Subcutaneous adipose tissue (tissue), 4 donors: ENCODE measurements around the gene SEH1L. TPM values are rescaled to one million over a fixed set of nuclear protein-coding genes. Genes with fewer than 3 reads are reported as not detected.

Experiments used
- total RNA-seq, 4 donors: library from RNA; depleted of rRNA; stranded (reverse); fragments of >200 nt; gene quantifications; one replicate each; pipeline ENCODE4 v1.1.0, GENCODE V29; 2016
- TF ChIP-seq, protein P1 (sequence below): fragments of 450-650 bp; IDR thresholded peaks from one replicate; pipeline ENCODE4 v1.5.1; 2016; ENCODE audit warnings: low read depth, mild to moderate bottlenecking, control low read depth, antibody characterized with exemption, moderate library complexity

SEH1L gene
- total RNA-seq, 4 donors from 2014 or later = 20.3 to 42.7 (median 27.8) TPM

DNA sequence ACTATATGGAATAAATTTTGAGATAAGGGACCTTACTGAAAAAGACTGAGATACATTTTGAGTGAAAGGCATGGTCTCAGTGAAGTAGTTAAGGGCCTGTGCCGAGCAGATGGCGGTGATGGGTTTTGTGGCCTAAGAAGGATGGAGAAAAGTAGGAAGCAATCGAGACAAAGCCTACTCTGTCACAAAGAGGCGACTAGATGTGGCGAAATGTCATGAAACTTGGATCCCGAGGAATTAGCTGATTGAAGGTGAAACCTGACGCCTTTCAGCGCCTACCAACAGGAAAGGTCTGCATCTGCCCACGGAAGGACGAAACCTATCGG is 42.8 kb downstream of the SEH1L start:
- TF ChIP-seq, protein P1, sequence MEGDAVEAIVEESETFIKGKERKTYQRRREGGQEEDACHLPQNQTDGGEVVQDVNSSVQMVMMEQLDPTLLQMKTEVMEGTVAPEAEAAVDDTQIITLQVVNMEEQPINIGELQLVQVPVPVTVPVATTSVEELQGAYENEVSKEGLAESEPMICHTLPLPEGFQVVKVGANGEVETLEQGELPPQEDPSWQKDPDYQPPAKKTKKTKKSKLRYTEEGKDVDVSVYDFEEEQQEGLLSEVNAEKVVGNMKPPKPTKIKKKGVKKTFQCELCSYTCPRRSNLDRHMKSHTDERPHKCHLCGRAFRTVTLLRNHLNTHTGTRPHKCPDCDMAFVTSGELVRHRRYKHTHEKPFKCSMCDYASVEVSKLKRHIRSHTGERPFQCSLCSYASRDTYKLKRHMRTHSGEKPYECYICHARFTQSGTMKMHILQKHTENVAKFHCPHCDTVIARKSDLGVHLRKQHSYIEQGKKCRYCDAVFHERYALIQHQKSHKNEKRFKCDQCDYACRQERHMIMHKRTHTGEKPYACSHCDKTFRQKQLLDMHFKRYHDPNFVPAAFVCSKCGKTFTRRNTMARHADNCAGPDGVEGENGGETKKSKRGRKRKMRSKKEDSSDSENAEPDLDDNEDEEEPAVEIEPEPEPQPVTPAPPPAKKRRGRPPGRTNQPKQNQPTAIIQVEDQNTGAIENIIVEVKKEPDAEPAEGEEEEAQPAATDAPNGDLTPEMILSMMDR = no peak

DNA sequence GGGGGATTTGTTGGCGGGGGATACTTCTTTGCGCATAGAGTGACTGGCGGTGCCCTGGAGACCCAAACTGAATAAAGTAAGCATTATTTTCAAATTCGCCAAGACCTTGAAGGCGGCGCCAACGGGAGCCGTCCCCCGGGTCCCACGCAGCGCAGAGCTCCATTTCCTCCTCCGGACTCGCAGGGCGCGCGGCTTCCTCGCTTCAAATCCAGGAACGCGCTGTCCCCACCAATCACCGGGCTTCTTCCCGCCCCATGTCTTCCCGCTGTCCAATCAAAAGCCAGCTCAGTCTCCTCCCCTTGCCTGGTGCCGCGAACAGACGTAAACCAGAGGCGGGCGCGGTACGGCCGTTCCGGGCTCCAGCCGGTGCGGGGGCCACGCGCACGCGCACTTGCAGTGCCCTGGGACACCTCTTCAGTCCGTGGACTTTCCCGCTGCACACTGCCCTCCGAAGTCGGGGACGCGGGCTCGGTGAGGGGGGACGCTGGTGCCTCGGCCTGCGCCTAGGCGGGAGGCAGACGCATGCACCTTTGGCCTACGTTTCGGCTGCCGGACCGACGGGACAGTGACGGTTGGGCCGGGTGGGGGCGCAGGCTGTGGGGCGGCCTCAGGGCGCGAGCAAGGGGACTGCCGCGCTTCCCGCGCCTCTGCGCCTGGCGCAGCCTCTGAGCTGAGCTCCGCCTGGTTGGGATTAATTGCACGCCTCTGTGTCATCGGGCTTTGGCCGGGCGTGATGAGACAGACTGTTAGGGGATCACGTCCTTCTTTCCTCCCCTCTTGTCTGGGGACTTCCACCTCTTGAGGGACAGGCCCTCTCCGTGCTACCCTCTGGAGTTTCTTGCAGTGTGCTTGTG is 43.4 kb downstream of the SEH1L start, which contains the start of gene CEP192:
Gene CEP192 (plus strand): TSS at position 396 of the 854 bp plus-strand sequence. CDS start 8,063 bp downstream, outside the sequence.
- TF ChIP-seq, protein P1 = no peak

DNA sequence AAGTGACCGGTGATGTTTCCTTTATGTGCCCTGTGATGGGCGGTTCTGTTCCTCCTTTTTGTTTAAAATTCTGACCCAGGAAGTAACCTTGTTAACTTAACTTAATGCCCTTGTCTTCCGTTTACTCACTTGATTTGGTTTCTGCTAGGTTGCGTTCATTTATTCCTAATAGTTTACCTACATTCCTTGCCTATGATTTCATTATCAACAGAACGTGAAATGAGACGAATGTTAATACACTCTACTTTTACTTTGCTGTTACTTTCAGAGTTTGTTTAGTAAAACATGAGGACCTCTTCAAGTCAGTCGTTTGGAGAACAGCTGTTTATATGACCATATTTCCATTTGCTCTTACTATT is 44.0 kb downstream of the SEH1L start:
- TF ChIP-seq, protein P1 = no peak

DNA sequence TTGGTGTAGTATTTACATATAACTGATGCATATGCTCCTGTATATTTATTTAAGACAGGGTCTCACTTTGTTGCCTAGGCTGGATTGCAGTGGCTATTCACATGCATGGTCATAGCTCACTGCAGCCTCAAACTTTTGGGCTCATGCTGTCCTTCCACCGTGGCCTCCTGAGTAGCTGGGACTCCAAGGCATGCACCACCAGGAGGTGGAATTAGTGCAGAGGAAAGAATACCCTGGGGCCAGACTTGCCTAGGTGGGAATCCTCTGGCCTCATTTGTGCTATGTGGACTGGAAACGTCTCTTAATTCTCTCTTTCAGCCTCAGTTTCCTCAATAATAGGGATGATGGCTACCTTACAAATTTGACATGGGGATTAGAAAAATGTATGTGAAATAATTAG is 45.6 kb downstream of the SEH1L start:
- TF ChIP-seq, protein P1 = no peak

DNA sequence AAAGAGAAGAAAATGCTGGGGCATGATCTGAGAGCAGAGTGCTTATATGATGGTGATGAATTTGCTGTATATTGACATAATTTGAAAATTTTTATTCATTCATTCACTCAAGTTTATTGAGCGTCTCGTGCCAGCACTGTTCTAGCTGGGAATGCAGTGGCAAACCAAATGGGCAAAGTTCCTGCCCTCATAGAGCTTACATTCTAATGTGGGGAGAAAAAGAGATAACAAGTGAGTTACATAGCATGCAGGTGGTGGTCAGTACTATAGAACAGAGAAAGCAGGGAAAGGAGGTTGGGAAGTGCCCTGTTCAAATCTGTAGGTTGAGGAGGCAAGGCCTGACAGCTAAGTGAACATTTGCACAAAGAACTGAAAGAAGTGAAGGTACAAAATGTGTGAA is 47.6 kb downstream of the SEH1L start:
- TF ChIP-seq, protein P1 = no peak

DNA sequence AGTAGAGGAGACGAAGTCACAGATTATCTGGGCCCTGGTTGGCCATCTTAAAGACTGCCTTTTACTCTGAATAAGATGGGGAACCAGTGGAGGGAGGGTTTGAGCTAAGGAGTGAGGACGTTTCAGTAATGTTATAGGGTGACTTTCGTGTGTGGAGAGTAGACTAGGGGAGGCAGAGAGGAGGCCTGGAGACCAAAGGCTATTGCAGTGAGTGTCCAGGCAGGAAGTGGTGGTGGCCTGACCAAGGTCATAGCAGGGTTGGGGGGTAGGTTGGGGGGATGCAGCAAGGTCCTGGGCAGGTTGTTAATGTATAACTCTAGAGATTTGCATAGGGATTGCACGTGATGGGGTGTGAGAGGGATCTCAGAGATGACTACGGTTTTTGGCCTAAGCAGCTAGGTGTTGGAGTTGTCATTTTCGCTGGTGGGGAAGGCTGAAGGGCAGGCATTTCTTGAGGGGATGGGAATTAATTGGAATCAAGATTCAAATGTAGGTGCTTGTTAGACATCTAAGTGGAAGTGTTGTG is 48.2 kb downstream of the SEH1L start:
- TF ChIP-seq, protein P1 = no peak

DNA sequence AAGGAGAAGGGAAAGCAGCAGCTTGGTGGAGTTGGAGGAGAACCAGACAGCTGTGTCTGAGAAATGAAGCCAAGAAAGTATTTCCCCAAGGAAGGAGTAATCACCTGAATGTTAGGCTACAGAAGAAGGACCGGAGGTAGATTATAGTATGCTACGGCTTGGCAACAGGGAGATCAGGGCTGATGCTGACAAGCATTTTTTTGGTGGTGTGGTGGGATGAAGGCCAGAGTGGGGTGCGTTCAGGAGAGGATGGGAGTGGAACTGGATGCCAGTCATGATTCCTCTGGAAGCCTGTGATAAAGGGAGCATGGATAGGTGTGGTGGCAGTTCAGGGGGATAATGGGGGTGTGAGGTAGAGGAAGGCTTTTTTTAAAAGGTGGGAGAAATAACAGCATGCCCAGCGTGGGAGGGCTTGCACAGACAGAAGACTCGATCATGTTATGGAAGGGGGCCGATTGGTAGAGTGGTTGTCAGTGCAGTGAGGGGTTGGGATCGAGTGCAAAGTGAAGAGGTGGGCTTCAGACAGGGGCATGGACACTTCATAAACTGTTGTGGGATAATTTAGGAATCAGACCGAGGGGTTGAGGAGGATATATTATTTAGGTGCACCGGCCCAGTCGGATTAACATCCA is 49.0 kb downstream of the SEH1L start:
- TF ChIP-seq, protein P1 = no peak
